Measurements from ENCODE around the gene BOD1L1. TPM values are rescaled to one million over a fixed set of nuclear protein-coding genes. Genes with fewer than 3 reads are reported as not detected.

BOD1L1 gene
- total and polyA plus RNA-seq, 2 of the 8 experiments (the other 6 are each of a cell fraction or from before 2014, with no cell fraction given) = 6.8 to 39.3 TPM

GRCh38 chr4:13521047-13521446 lies 106.5 kb downstream of the BOD1L1 start:
- no peak overlapping the region for H3K4ac ChIP-seq (replicated peaks; ENCODE audit: insufficient read length, low read depth, low read length)
- H4K91ac ChIP-seq (replicated peaks; ENCODE audit: insufficient read length, low read length) = no peak overlapping the region
- H3K23me2 ChIP-seq (ENCODE audit: low read depth, low read length) = peaks cover 4% of the 10 kb centered on the region; the same call in 1 of the 2 replicates
- H3K36me3 ChIP-seq (ENCODE audit: control insufficient read depth in 2 of 4, insufficient read depth in 4 of 4, low read length in 3 of 4) = peaks cover 0 to 9% (median 2%) of the 10 kb centered on the region in 4 experiments; a peak in 2 of 8 replicates
- no peak for FAIRE-seq
- TF ChIP-seq CTCF (IDR thresholded peaks at IDR 0.05; ENCODE audit: control extremely low read depth in 1 of 3, insufficient read depth in 1 of 3, low read depth in 1 of 3, low read length in 3 of 3) (peak in 1 of 3 experiments; percentile 21; a peak in 1 of 4 replicates), RNF2 (IDR thresholded peaks at IDR 0.05; ENCODE audit: borderline replicate concordance, low read depth, low read length, missing control alignments, poor library complexity, severe bottlenecking) (no peak)
- no peak overlapping the region for H3K14ac ChIP-seq (ENCODE audit: insufficient read length)
- H3K9me3 ChIP-seq (ENCODE audit: insufficient read depth in 2 of 2, low read depth in 1 of 2, low read length in 1 of 2) = peaks cover 8 to 14% of the 10 kb centered on the region in 2 experiments
- no peak overlapping the region for H3K56ac ChIP-seq (replicated peaks; ENCODE audit: insufficient read length, low read depth, low read length)
- no peak overlapping the region for H3K27ac ChIP-seq (ENCODE audit: low read depth, low read length)
- H3K9ac ChIP-seq (replicated peaks in 1 of 4; ENCODE audit: extremely low read depth in 1 of 4, low read depth in 3 of 4, low read length in 3 of 4) = no peak overlapping the region
- H3K79me2 ChIP-seq (ENCODE audit: control insufficient read depth in 1 of 2, insufficient read depth in 2 of 2, low read length in 2 of 2) = no peaks in the 10 kb centered on the region
- no peak overlapping the region for H2BK5ac ChIP-seq (ENCODE audit: low read depth, low read length)
- H3K27me3 ChIP-seq (replicated peaks in 1 of 4; ENCODE audit: control insufficient read depth in 3 of 4, extremely low read depth in 1 of 4, insufficient read depth in 3 of 4, low read length in 3 of 4) = peaks cover 49 to 58% (median 53%) of the 10 kb centered on the region in 4 experiments
- no peak overlapping the region for H2BK15ac ChIP-seq (ENCODE audit: low read length)
- H3K4me3 ChIP-seq (ENCODE audit: extremely low read depth in 1 of 4, insufficient read depth in 2 of 4, low read depth in 3 of 4, low read length in 4 of 4) = no peak overlapping the region
- H3K4me1 ChIP-seq (replicated peaks in 1 of 4; ENCODE audit: control insufficient read depth in 3 of 4, insufficient read depth in 4 of 4, low read length in 3 of 4) = peaks cover 4 to 16% (median 12%) of the 10 kb centered on the region in 4 experiments
- ChIA-PET POLR2A (ENCODE audit: partially characterized antibody) (interaction anchor here (0.7 kb wide), 1 partner anchor 13 kb away, joined by 3 read pairs; no protein-coding TSS in a partner anchor), CTCF (ENCODE audit: partially characterized antibody) (interaction anchor here (0.6 to 13.6 kb wide), 8 partner anchors 7 to 669 kb away, joined by 3 to 132 read pairs (median 6); partner anchors contain the start of gene NKX3-2)
- no peak overlapping the region for H2AFZ ChIP-seq (ENCODE audit: low read length)
- no peak overlapping the region for H3K18ac ChIP-seq (ENCODE audit: extremely low read depth, low read length)
- H3K4me2 ChIP-seq (ENCODE audit: insufficient read depth in 1 of 2, low read depth in 2 of 2, low read length in 2 of 2) = no peak overlapping the region
- no peaks in the 10 kb centered on the region for H3K79me1 ChIP-seq (ENCODE audit: low read depth, low read length)
- H2AK5ac ChIP-seq (ENCODE audit: low read depth, low read length) = no peak overlapping the region
- H2BK20ac ChIP-seq (ENCODE audit: low read length) = no peak overlapping the region
- 80% methylated on average over 2 of the region's 2 CpGs; no CpG with 5 or more reads in 1 of the 2 experiments for WGBS, 2 experiments (ENCODE audit: extremely low coverage in 1 of 2, insufficient coverage in 1 of 2, insufficient read length in 1 of 2, insufficient replicate concordance in 2 of 2, low coverage in 1 of 2, low lambda C conversion rate in 2 of 2, missing lambda C conversion rate in 1 of 2)
- H2BK12ac ChIP-seq (ENCODE audit: low read depth, low read length) = no peak overlapping the region
- peaks cover 3 to 4% of the 10 kb centered on the region in 2 experiments for H4K20me1 ChIP-seq (replicated peaks in 1 of 2; ENCODE audit: control insufficient read depth in 1 of 2, insufficient read depth in 2 of 2, low read length in 2 of 2)
- H3K23ac ChIP-seq (ENCODE audit: insufficient read length) = no peak overlapping the region
- no peak overlapping the region for H2BK120ac ChIP-seq (replicated peaks; ENCODE audit: low read depth, low read length)
- no peak overlapping the region for H4K5ac ChIP-seq (ENCODE audit: insufficient read length, low read depth, low read length)
- H4K8ac ChIP-seq (ENCODE audit: extremely low read depth, insufficient read depth, low read length) = no peak overlapping the region
- DNase-seq (ENCODE audit: low read depth in 1 of 2, low spot score in 2 of 2) = no peak

Data from H1 (cell line).